Hepatocyte (in vitro differentiated cells): Measurements from ENCODE around the gene LACTBL1. TPM values are rescaled to one million over a fixed set of nuclear protein-coding genes. Genes with fewer than 3 reads are reported as not detected.

Experiments used
- DNase-seq: peaks from one replicate; pipeline ENCODE4 v3.0.0-alpha.2; 2016; ENCODE audit warnings: low spot score
- H2AFZ ChIP-seq: fragments of 200-600 bp; sonication (generic); 2 replicates; pipeline ENCODE4 v1.6.0; 2016; ENCODE audit warnings: antibody characterized with exemption, mild to moderate bottlenecking
- H3K27ac ChIP-seq: fragments of 200-600 bp; sonication (generic); 2 replicates; pipeline ENCODE4 v1.5.1; 2016; ENCODE audit warnings: mild to moderate bottlenecking
- H3K27me3 ChIP-seq: fragments of 200-600 bp; sonication (generic); 2 replicates; pipeline ENCODE4 v1.6.1; 2016
- H3K36me3 ChIP-seq: fragments of 200-600 bp; sonication (generic); replicated peaks from 2 replicates; pipeline ENCODE4 v1.5.1; 2016; ENCODE audit warnings: low read depth; ENCODE audit not compliant: insufficient read depth
- H3K4me1 ChIP-seq: fragments of 200-600 bp; sonication (generic); 2 replicates; pipeline ENCODE4 v1.5.1; 2016; ENCODE audit warnings: mild to moderate bottlenecking, moderate library complexity; ENCODE audit not compliant: insufficient read depth
- H3K4me2 ChIP-seq: fragments of 200-600 bp; sonication (generic); 2 replicates; pipeline ENCODE4 v1.6.0; 2016
- H3K4me3 ChIP-seq: fragments of 200-600 bp; sonication (generic); 2 replicates; pipeline ENCODE4 v1.5.1; 2016; ENCODE audit warnings: mild to moderate bottlenecking
- H3K79me2 ChIP-seq: fragments of 200-600 bp; sonication (generic); 2 replicates; pipeline ENCODE4 v1.6.0; 2017; ENCODE audit warnings: mild to moderate bottlenecking
- H3K9me2 ChIP-seq: fragments of 200-600 bp; sonication (generic); replicated peaks from 2 replicates; pipeline ENCODE4 v1.6.0; 2017; ENCODE audit warnings: mild to moderate bottlenecking; ENCODE audit not compliant: insufficient read depth
- H3K9me3 ChIP-seq: fragments of 200-600 bp; sonication (generic); 2 replicates; pipeline ENCODE4 v1.5.1; 2016; ENCODE audit warnings: low read depth, mild to moderate bottlenecking
- H4K20me1 ChIP-seq: fragments of 200-600 bp; sonication (generic); 2 replicates; pipeline ENCODE4 v1.6.0; 2016; ENCODE audit warnings: mild to moderate bottlenecking; ENCODE audit not compliant: insufficient read depth, poor library complexity, severe bottlenecking
- CTCF ChIP-seq: fragments of 200-600 bp; sonication (generic); IDR thresholded peaks from 2 replicates; pipeline ENCODE4 v1.5.1; 2016; ENCODE audit warnings: antibody characterized with exemption, mild to moderate bottlenecking; ENCODE audit not compliant: poor library complexity
- EZH2 ChIP-seq: fragments of 200-600 bp; sonication (generic); IDR thresholded peaks from 2 replicates; pipeline ENCODE4 v1.6.1; 2016; ENCODE audit warnings: antibody characterized with exemption, mild to moderate bottlenecking, borderline replicate concordance
- EZH2phosphoT487 ChIP-seq: fragments of 200-600 bp; sonication (generic); IDR thresholded peaks from one replicate; pipeline ENCODE4 v1.6.1; 2018; ENCODE audit warnings: antibody characterized with exemption, mild to moderate bottlenecking, low read depth, moderate library complexity; ENCODE audit not compliant: unreplicated experiment, severe bottlenecking
- WGBS: methylation state at CpG from one replicate; pipeline ENCODE4 v1.1.6; 2016; ENCODE audit warnings: low lambda C conversion rate; ENCODE audit errors: missing lambda C conversion rate; 5-methylcytosine and 5-hydroxymethylcytosine counted together
- polyA plus RNA-seq: library from polyadenylated mRNA; unstranded; fragments of >200 nt; fragmentation: Nextera tagmentation; extraction: Ambion mirVana; gene quantifications from 2 replicates; pipeline ENCODE4 v1.2.1, GENCODE V29; 2016
- total RNA-seq: library from RNA; depleted of rRNA; stranded (reverse); fragments of >200 nt; gene quantifications from 2 replicates; pipeline ENCODE4 v1.2.3, GENCODE V29; 2014

Gene LACTBL1
- total and polyA plus RNA-seq, 2 experiments from 2014 or later, result not detected

DNA sequence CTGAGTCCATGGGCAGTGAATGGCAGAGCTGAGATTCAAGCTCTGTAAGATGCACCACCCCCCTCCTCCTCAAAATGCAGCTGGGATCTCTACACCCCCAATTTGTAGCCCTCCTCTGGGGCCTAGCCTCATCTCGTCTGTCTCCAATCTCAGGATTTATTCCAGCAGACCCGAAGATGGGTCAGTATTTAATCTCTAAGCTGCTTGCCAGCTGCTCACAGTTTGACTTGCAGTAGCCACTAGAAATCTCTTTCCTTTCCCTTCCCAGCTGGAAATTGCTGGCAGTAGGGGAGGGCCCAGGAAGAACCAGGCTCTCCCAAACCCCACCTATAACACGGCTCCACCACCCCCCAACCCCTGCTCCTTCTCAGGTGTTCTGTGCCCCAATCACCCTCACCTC lies 1.5 kb downstream of the LACTBL1 start:
- H3K27ac ChIP-seq, result no peak overlapping the region
- no peaks in the 10 kb centered on the region for H3K36me3 ChIP-seq
- H3K79me2 ChIP-seq, result no peaks in the 10 kb centered on the region
- H3K9me2 ChIP-seq, result no peaks in the 10 kb centered on the region
- no peaks in the 10 kb centered on the region for H4K20me1 ChIP-seq
- no peak for DNase-seq
- no peak overlapping the region for H2AFZ ChIP-seq
- no peaks in the 10 kb centered on the region for H3K4me1 ChIP-seq
- no peak overlapping the region for H3K4me2 ChIP-seq
- H3K9me3 ChIP-seq, result no peaks in the 10 kb centered on the region
- H3K4me3 ChIP-seq, result no peak overlapping the region
- no peaks in the 10 kb centered on the region for H3K27me3 ChIP-seq
- TF ChIP-seq EZH2 (no peak), EZH2phosphoT487 (no peak), CTCF (no peak)
- WGBS, result 61% methylated on average over 3 of the region's 3 CpGs

GRCh38 chr1:22970096-22970495 lies 2.6 kb downstream of the LACTBL1 start:
- WGBS, result 94% methylated on average over 2 of the region's 2 CpGs

DNA sequence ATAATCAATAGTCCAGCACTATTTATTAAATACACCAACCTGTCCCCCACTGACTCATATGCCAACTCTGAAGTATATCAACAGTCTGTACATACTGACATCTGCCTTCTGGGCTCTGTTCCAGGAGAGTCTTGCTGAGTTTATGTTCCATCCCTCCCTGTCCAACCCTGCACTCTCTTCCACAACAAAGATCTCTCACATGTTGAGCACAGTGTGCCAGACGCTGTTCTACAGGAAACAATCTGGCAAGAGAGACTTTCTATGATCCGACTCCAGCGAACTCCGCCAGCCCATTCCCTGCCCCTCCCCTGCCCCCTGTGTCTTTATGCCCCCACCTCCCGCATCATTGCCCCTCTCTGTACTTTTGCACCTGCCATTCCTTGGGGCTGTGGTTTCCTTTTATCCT lies 3.4 kb downstream of the LACTBL1 start:
- DNase-seq, result peak; percentile 81
- Histone ChIP-seq H3K36me3 (no peaks in the 10 kb centered on the region), H4K20me1 (no peaks in the 10 kb centered on the region), H3K27ac (no peak overlapping the region), H3K79me2 (no peaks in the 10 kb centered on the region), H3K27me3 (no peaks in the 10 kb centered on the region), H2AFZ (no peak overlapping the region), H3K4me3 (no peak overlapping the region), H3K4me1 (no peaks in the 10 kb centered on the region), H3K9me3 (no peaks in the 10 kb centered on the region), H3K9me2 (no peaks in the 10 kb centered on the region), H3K4me2 (peak overlapping the region; percentile 16)
- TF ChIP-seq EZH2phosphoT487, result no peak
- no peak for TF ChIP-seq EZH2
- TF ChIP-seq CTCF, result no peak
- WGBS, result 51% methylated on average over 5 of the region's 5 CpGs

More at GRCh38 chr1:22970096-22970495, 2.6 kb downstream of the LACTBL1 start:
- Histone ChIP-seq H3K36me3 (no peaks in the 10 kb centered on the region), H2AFZ (no peak overlapping the region), H3K79me2 (no peaks in the 10 kb centered on the region), H3K27ac (no peak overlapping the region), H3K4me3 (no peak overlapping the region), H3K4me2 (no peak overlapping the region), H3K9me3 (no peaks in the 10 kb centered on the region), H3K4me1 (no peaks in the 10 kb centered on the region), H4K20me1 (no peaks in the 10 kb centered on the region), H3K9me2 (no peaks in the 10 kb centered on the region), H3K27me3 (no peaks in the 10 kb centered on the region)
- DNase-seq, result no peak
- TF ChIP-seq EZH2phosphoT487 (no peak), CTCF (no peak), EZH2 (no peak)

GRCh38 chr1:22967833-22968232 lies 4.8 kb downstream of the LACTBL1 start:
- no peak overlapping the region for H3K27ac ChIP-seq
- no peaks in the 10 kb centered on the region for H3K79me2 ChIP-seq
- no peaks in the 10 kb centered on the region for H3K9me2 ChIP-seq
- DNase-seq, result no peak
- no peaks in the 10 kb centered on the region for H4K20me1 ChIP-seq
- TF ChIP-seq CTCF (no peak), EZH2phosphoT487 (no peak), EZH2 (no peak)
- 65% methylated on average over 2 of the region's 2 CpGs for WGBS
- no peaks in the 10 kb centered on the region for H3K36me3 ChIP-seq
- H3K9me3 ChIP-seq, result no peaks in the 10 kb centered on the region
- H3K4me2 ChIP-seq, result no peak overlapping the region
- H2AFZ ChIP-seq, result no peak overlapping the region
- no peaks in the 10 kb centered on the region for H3K27me3 ChIP-seq
- H3K4me3 ChIP-seq, result no peak overlapping the region
- H3K4me1 ChIP-seq, result no peaks in the 10 kb centered on the region
